Esophagus mucosa (tissue), 1 donor: Measurements from ENCODE around the gene SMG6. TPM values are rescaled to one million over a fixed set of nuclear protein-coding genes. Genes with fewer than 3 reads are reported as not detected.
"Not testable (repeated sequence)": the region's sequence is repeated elsewhere in the genome, so short reads cannot be mapped to it uniquely, and the experiment has no call there.

Source experiments
- ATAC-seq: fragments of 200-7000 bp; cut with Tn5 transposase; one replicate; pipeline ENCODE4 v1.9.1; 2020
- total RNA-seq: library from RNA; stranded (reverse); gene quantifications from one replicate; pipeline ENCODE4 v1.2.4, GENCODE V29; 2023
- donor health status: DM: yes; HTN: yes; CAD: no.

SMG6 gene
- total RNA-seq, 1 donor from 2014 or later, result 19.5 TPM

GRCh38 chr17:2023692-2024571, 279.7 kb downstream of the SMG6 start:
- ATAC-seq, result peak; percentile 16

DNA sequence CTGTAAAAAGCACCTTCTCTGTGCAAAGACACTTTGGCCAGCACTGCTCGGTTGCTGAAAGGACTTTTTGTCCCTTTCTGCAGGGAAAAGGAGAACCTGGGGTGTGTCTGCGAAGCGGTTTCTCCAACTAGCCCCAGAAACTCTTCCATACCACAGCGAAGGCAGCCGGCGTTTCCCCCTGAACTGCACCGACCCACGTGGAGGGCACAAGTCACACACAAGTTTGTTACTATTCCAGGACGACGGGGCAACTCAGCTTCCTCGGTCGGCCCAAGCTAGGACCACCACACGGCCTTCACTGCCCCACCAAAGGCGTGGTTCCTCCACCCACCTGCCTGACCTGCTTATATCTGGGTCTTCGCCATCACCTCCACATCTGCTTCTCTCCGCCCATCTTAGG, 280.3 kb downstream of the SMG6 start:
- ATAC-seq, result no peak

GRCh38 chr17:2022647-2023240, 280.8 kb downstream of the SMG6 start:
- no peak for ATAC-seq

GRCh38 chr17:2020721-2021120, 282.9 kb downstream of the SMG6 start:
- ATAC-seq, result no peak

- ATAC-seq, result no peak
Observed at GRCh38 chr17:2019723-2020122, 283.9 kb downstream of the SMG6 start.

- ATAC-seq, result no peak
Observed at GRCh38 chr17:2018716-2019510, 284.7 kb downstream of the SMG6 start.

GRCh38 chr17:2017274-2017941, 286.2 kb downstream of the SMG6 start:
- peak; percentile 11 for ATAC-seq

- peak; percentile 10 for ATAC-seq
Observed at GRCh38 chr17:2016494-2016893, 287.1 kb downstream of the SMG6 start.

DNA sequence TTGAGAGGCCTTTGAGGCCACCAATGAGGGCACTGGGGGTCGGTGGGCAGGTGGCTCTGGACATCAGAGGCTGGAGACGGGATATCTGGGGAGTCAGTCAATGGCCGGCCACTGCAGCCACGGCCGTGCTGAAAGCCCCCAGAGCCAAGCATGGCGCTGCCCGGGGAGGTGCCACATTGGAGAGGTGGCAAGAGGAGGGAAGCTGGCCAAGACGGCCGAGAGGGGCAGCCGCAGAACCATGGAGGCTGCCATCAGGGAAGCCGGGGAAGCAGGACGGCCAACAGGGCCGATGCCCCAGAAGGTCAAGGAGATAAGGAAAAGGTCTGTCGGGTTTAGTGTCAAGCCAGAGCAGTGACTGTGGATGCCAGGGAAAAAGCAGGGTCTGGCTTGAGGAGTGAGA, 288.3 kb downstream of the SMG6 start:
- no peak for ATAC-seq

DNA sequence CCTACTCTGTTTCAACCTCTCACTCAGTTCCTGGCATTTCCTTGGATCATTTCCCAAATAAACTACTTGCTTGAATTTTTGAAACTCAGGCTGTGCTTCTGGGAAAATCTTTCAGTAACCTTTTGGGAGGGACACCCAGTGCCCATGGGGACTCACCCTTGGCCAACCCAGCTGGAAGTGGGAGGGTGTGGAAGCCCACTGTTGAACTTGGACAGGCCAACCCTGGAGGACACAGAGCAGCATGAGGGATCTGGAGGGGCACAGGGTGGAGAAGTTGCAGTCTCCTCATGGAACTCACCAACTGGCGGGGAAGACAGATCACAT, 289.6 kb downstream of the SMG6 start:
- no peak for ATAC-seq

GRCh38 chr17:2013220-2013993, 290.2 kb downstream of the SMG6 start:
- not testable (repeated sequence) for ATAC-seq

DNA sequence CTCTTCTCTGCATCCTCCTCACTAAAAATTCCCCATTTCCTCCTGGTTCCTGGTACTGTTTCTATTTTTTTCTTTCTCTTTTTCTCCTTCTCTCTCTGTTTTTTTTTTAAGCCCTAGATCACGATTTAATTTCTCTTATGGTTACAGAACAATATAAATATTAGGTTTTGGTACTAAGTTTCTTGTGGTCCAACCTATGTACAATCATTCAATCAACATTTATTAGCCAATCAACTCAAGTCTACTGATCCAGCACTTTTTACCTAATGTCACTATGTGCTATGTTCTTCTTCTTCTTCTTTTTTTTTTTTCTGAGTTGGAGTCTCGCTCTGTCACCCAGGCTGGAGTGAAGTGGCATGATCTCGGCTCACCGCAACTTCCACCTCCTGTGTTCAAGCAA, 291.1 kb downstream of the SMG6 start:
- no peak for ATAC-seq

DNA sequence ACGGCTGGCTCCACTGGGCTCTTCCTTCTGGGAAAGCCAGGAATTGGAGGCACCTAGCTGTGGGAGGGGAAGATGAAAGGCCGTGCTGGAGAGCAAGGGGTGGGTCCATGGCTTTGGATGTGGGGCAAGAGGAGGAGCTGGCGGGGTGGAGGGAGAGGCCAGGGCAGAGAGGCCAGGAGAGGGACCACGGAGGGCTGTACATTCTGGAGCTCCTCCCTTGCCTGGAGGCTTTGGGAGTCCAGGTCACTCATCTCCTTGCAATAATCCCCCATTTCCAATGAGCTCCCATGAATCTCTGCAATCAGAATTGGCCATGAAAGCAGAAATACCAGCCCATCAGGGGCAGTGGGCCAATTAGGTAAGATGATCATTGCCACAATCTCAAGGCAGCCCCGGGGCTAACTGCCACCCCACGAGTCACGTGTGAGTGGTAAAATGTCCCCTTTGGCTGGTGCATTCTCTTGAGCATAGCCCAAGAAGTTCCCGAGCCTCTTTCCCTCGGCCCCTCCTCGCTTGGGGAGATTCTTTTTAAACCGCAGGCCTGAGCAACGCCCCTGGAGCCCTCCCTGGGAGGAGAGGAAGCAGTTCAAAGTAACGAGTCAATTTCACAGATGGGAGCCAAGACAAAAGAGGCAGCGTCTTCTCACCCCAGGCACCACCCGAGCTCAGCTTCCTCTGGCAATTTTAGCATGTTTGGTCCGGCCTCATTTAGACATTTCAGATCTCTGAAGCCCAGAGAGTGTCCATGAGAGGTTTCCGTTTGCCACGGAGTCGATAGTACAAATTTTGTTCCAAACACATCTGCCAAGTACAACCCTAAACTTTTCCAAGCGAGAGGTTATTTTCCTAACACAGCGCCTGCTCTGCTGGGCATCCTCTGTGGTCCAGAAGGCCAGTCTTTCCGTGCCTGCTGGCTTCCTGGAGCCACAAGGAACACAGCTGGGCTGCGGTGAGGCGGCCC, 291.9 kb downstream of the SMG6 start:
- ATAC-seq, result peak; percentile 50

Other genes starting within 250 kb of the SMG6 start
- gene HIC1, start 248.7 kb downstream of the SMG6 start, total RNA-seq, result 2.3 TPM
- 7.5 TPM for gene SRR, start 165 bp upstream of the SMG6 start, total RNA-seq
- gene TSR1, start 32.7 kb upstream of the SMG6 start, total RNA-seq, result 24.5 TPM
- 28.1 TPM for gene SGSM2, start 33.7 kb upstream of the SMG6 start, total RNA-seq
- gene MNT, start 97.3 kb upstream of the SMG6 start, total RNA-seq, result 28.6 TPM
- gene METTL16, start 208.1 kb upstream of the SMG6 start, total RNA-seq, result 20.8 TPM